H9 (cell line): ENCODE measurements around the gene RCAN2. TPM values are rescaled to one million over a fixed set of nuclear protein-coding genes. Genes with fewer than 3 reads are reported as not detected.

ENCODE experiments used
- DNase-seq: peaks from one replicate; pipeline ENCODE4 v3.0.0-alpha.2; 2017
- H2AFZ ChIP-seq: one replicate; pipeline ENCODE4 v1.6.1; 2013; ENCODE audit warnings: mild to moderate bottlenecking, low read length, control low read depth, moderate library complexity
- H2AK5ac ChIP-seq: 2 replicates; pipeline ENCODE4 v1.6.1; 2013; ENCODE audit warnings: low read length, control low read depth, mixed read lengths; ENCODE audit not compliant: insufficient read length
- H2BK120ac ChIP-seq: one replicate; pipeline ENCODE4 v1.6.1; 2013; ENCODE audit warnings: low read depth, mild to moderate bottlenecking, low read length, control low read depth, inconsistent platforms; ENCODE audit not compliant: poor library complexity, severe bottlenecking
- H2BK12ac ChIP-seq: 2 replicates; pipeline ENCODE4 v1.6.1; 2013; ENCODE audit warnings: low read length, control low read depth, mixed read lengths, low read depth; ENCODE audit not compliant: insufficient read length
- H2BK15ac ChIP-seq: 2 replicates; pipeline ENCODE4 v1.6.1; 2013; ENCODE audit warnings: low read depth, low read length, control low read depth
- H2BK20ac ChIP-seq: one replicate; pipeline ENCODE4 v1.6.1; 2013; ENCODE audit warnings: low read depth, mild to moderate bottlenecking, low read length, control low read depth, inconsistent platforms; ENCODE audit not compliant: poor library complexity, severe bottlenecking
- H2BK5ac ChIP-seq: 2 replicates; pipeline ENCODE4 v1.6.1; 2013; ENCODE audit warnings: low read length, control low read depth, mixed read lengths; ENCODE audit not compliant: insufficient read length
- H3K14ac ChIP-seq: 2 replicates; pipeline ENCODE4 v1.6.1; 2013; ENCODE audit warnings: low read length, control low read depth; ENCODE audit not compliant: insufficient read depth
- H3K18ac ChIP-seq: 2 replicates; pipeline ENCODE4 v1.6.1; 2013; ENCODE audit warnings: low read depth, mild to moderate bottlenecking, mixed read lengths, low read length, control low read depth; ENCODE audit not compliant: insufficient read length
- H3K23ac ChIP-seq: 2 replicates; pipeline ENCODE4 v1.6.1; 2013; ENCODE audit warnings: low read length, control low read depth, mixed read lengths, low read depth; ENCODE audit not compliant: insufficient read length
- H3K23me2 ChIP-seq: 2 replicates; pipeline ENCODE4 v1.6.1; 2013; ENCODE audit warnings: low read depth, mild to moderate bottlenecking, mixed read lengths, low read length, control low read depth; ENCODE audit not compliant: insufficient read length, poor library complexity, severe bottlenecking
- H3K27ac ChIP-seq: 2 replicates; pipeline ENCODE4 v1.5.1; 2013; ENCODE audit warnings: low read length, control low read depth, mixed read lengths, low read depth; ENCODE audit not compliant: insufficient read length
- H3K27me3 ChIP-seq: 2 replicates; pipeline ENCODE4 v1.6.1; 2013; ENCODE audit warnings: low read length, control low read depth, inconsistent platforms; ENCODE audit not compliant: insufficient read depth
- H3K4ac ChIP-seq: 2 replicates; pipeline ENCODE4 v1.6.1; 2013; ENCODE audit warnings: low read depth, mild to moderate bottlenecking, control low read depth, inconsistent platforms, low read length, moderate library complexity
- H3K4me1 ChIP-seq: 2 replicates; pipeline ENCODE4 v1.6.1; 2013; ENCODE audit warnings: low read length, control low read depth, inconsistent platforms; ENCODE audit not compliant: insufficient read depth
- H3K4me2 ChIP-seq: 2 replicates; pipeline ENCODE4 v1.6.1; 2013; ENCODE audit warnings: low read length, control low read depth, mixed read lengths; ENCODE audit not compliant: insufficient read length, insufficient read depth
- H3K56ac ChIP-seq: 2 replicates; pipeline ENCODE4 v1.6.1; 2013; ENCODE audit warnings: low read depth, mild to moderate bottlenecking, mixed read lengths, low read length, control low read depth; ENCODE audit not compliant: insufficient read length
- H3K79me1 ChIP-seq: 2 replicates; pipeline ENCODE4 v1.6.1; 2013; ENCODE audit warnings: low read depth, mild to moderate bottlenecking, moderate library complexity, low read length, control low read depth, inconsistent platforms; ENCODE audit not compliant: insufficient read depth, poor library complexity, severe bottlenecking
- H3K79me2 ChIP-seq: 2 replicates; pipeline ENCODE4 v1.6.1; 2013; ENCODE audit warnings: low read length, control low read depth, inconsistent platforms; ENCODE audit not compliant: insufficient read depth
- H3K9ac ChIP-seq: 2 replicates; pipeline ENCODE4 v1.6.1; 2013; ENCODE audit warnings: low read length, control low read depth, mixed read lengths; ENCODE audit not compliant: insufficient read length; ENCODE audit errors: extremely low read depth
- H3K9me3 ChIP-seq: one replicate; pipeline ENCODE4 v1.6.1; 2013; ENCODE audit warnings: low read depth, low read length, inconsistent platforms; ENCODE audit not compliant: control insufficient read depth
- H3T11ph ChIP-seq: one replicate; pipeline ENCODE4 v1.6.1; 2013; ENCODE audit warnings: mild to moderate bottlenecking, low read length, control low read depth, inconsistent platforms
- H4K20me1 ChIP-seq: one replicate; pipeline ENCODE4 v1.6.1; 2013; ENCODE audit not compliant: control insufficient read depth, insufficient read length, insufficient read depth
- H4K5ac ChIP-seq: 2 replicates; pipeline ENCODE4 v1.6.1; 2013; ENCODE audit warnings: low read depth, mild to moderate bottlenecking, mixed read lengths, low read length, control low read depth; ENCODE audit not compliant: insufficient read length
- H4K8ac ChIP-seq: replicated peaks from 2 replicates; pipeline ENCODE4 v1.6.1; 2013; ENCODE audit warnings: low read length, control low read depth, mixed read lengths, low read depth; ENCODE audit not compliant: insufficient read length
- H4K91ac ChIP-seq: 2 replicates; pipeline ENCODE4 v1.6.1; 2013; ENCODE audit warnings: low read depth, mild to moderate bottlenecking, moderate library complexity, mixed read lengths, low read length, control low read depth; ENCODE audit not compliant: insufficient read length
- H3K27ac Mint-ChIP-seq, 3 experiments: 2 replicates in 2 of 3; 3 replicates in 1 of 3; pipeline ENCODE4 v1.8.0; 2020 to 2021; ENCODE audit warnings: mixed read lengths in 3 of 3, mild to moderate bottlenecking in 1 of 3, moderate library complexity in 1 of 3
- H3K27me3 Mint-ChIP-seq: 2 replicates; pipeline ENCODE4 v1.8.0; 2021; ENCODE audit warnings: low read depth, mild to moderate bottlenecking, moderate library complexity, mixed read lengths
- H3K36me3 Mint-ChIP-seq, 3 experiments: 2 replicates in 2 of 3; 3 replicates in 1 of 3; pipeline ENCODE4 v1.8.0; 2020 to 2021; ENCODE audit warnings: low read depth in 3 of 3, mixed read lengths in 3 of 3; ENCODE audit not compliant: insufficient read depth in 1 of 3
- H3K4me1 Mint-ChIP-seq, 2 experiments: 2 replicates each; pipeline ENCODE4 v1.8.0; 2020; ENCODE audit warnings: mixed read lengths in 2 of 2
- H3K4me3 Mint-ChIP-seq, 2 experiments: 2 replicates in 1 of 2; 3 replicates in 1 of 2; pipeline ENCODE4 v1.8.0; 2020 to 2021; ENCODE audit warnings: mild to moderate bottlenecking in 2 of 2, mixed read lengths in 2 of 2, moderate library complexity in 1 of 2
- H3K9me3 Mint-ChIP-seq, 2 experiments: 2 replicates in 1 of 2; 3 replicates in 1 of 2; pipeline ENCODE4 v1.8.0; 2020; ENCODE audit warnings: mild to moderate bottlenecking in 2 of 2, mixed read lengths in 2 of 2, moderate library complexity in 1 of 2
- CTCF ChIP-seq: fragments of 200-600 bp; sonication (generic); conservative IDR thresholded peaks from 3 replicates; pipeline ENCODE4 v1.8.0; 2021; ENCODE audit warnings: antibody characterized with exemption, mild to moderate bottlenecking
- WGBS: extraction: QIAGEN DNeasy Blood & Tissue Kit; methylation state at CpG from one replicate; pipeline ENCODE4 v1.1.7; 2013; ENCODE audit warnings: missing lambda C conversion rate, low lambda C conversion rate, mixed read lengths; ENCODE audit not compliant: insufficient read length; ENCODE audit errors: extremely low coverage; 5-methylcytosine and 5-hydroxymethylcytosine counted together
- total RNA-seq: library from RNA; stranded (reverse); gene quantifications from 2 replicates; pipeline ENCODE4 v1.2.1, GENCODE V29; 2021

RCAN2 gene
- total RNA-seq, 1 experiment from 2014 or later = 3.0 TPM

GRCh38 chr6:46491628-46492547, 639 bp upstream of the RCAN2 start:
- H2BK12ac ChIP-seq = no peak overlapping the region
- H3K4me1 ChIP-seq = peaks cover 7% of the 10 kb centered on the region; the same call in 1 of the 2 replicates
- no peaks in the 10 kb centered on the region for H4K20me1 ChIP-seq
- peak; percentile 64 for TF ChIP-seq CTCF
- no peak overlapping the region for H4K5ac ChIP-seq
- peak overlapping the region; percentile 2 for H2AFZ ChIP-seq
- no peak overlapping the region for H4K8ac ChIP-seq
- no peak overlapping the region for H3K27ac ChIP-seq
- no peak overlapping the region for H4K91ac ChIP-seq
- no peaks in the 10 kb centered on the region for H3K9me3 ChIP-seq
- peak overlapping the region; percentile 25 for H3K9ac ChIP-seq
- H2BK120ac ChIP-seq = no peak overlapping the region
- no peak overlapping the region for H3T11ph ChIP-seq
- H3K27me3 ChIP-seq = peaks cover 4% of the 10 kb centered on the region; the same call in 1 of the 2 replicates
- peak overlapping the region; percentile 89 for H3K4me2 ChIP-seq
- H3K14ac ChIP-seq = no peak overlapping the region
- H3K18ac ChIP-seq = no peak overlapping the region
- no peak overlapping the region for H3K27ac Mint-ChIP-seq
- peaks cover 28 to 29% of the 10 kb centered on the region in 2 experiments for H3K4me1 Mint-ChIP-seq
- H3K27me3 Mint-ChIP-seq = peaks cover 53% of the 10 kb centered on the region
- H3K9me3 Mint-ChIP-seq = no peaks in the 10 kb centered on the region
- no peak overlapping the region for H3K56ac ChIP-seq
- H3K4ac ChIP-seq = no peak overlapping the region
- H2BK15ac ChIP-seq = no peak overlapping the region; the same call in 1 of the 2 replicates
- peak overlapping the region; percentile 58 to 70 for H3K4me3 Mint-ChIP-seq
- no peak overlapping the region for H2AK5ac ChIP-seq
- no peaks in the 10 kb centered on the region for H3K36me3 Mint-ChIP-seq
- H3K79me1 ChIP-seq = no peaks in the 10 kb centered on the region
- no CpG with 5 or more reads among the region's 30 CpGs for WGBS
- no peak overlapping the region for H2BK20ac ChIP-seq
- H2BK5ac ChIP-seq = no peak overlapping the region
- DNase-seq = peak; percentile 71
- H3K79me2 ChIP-seq = no peaks in the 10 kb centered on the region
- no peak overlapping the region for H3K23ac ChIP-seq
- peaks cover 13% of the 10 kb centered on the region for H3K23me2 ChIP-seq
